Activated T-helper 1 cell treated with anti-CD3 and anti-CD28 coated beads, Interleukin-12 subunit alpha, Interleukin-12 subunit beta, Interleukin-2, Interleukin-4 antibody, amounts not matched to agents 30 ng/mL and 10 ng/mL and 1 ng/mL, durations not matched to agents 14 hours and 24 hours and 36 hours (primary cell): ENCODE data around the gene UROC1. TPM values are rescaled to one million over a fixed set of nuclear protein-coding genes. Genes with fewer than 3 reads are reported as not detected.

ENCODE experiments used
- DNase-seq: peaks from one replicate; pipeline ENCODE4 v3.0.0; 2021; ENCODE audit warnings: low spot score
- H3K27ac Mint-ChIP-seq: one replicate; pipeline ENCODE4 v1.8.0; 2021; ENCODE audit warnings: mild to moderate bottlenecking, mixed read lengths
- H3K27me3 Mint-ChIP-seq: one replicate; pipeline ENCODE4 v1.8.0; 2022; ENCODE audit warnings: mild to moderate bottlenecking, moderate library complexity, mixed read lengths; ENCODE audit not compliant: insufficient read depth
- H3K36me3 Mint-ChIP-seq: one replicate; pipeline ENCODE4 v1.8.0; 2021; ENCODE audit warnings: low read depth, mixed read lengths
- H3K4me1 Mint-ChIP-seq: one replicate; pipeline ENCODE4 v1.8.0; 2021; ENCODE audit warnings: low read depth, mixed read lengths
- H3K4me3 Mint-ChIP-seq: one replicate; pipeline ENCODE4 v1.8.0; 2021; ENCODE audit warnings: mild to moderate bottlenecking, moderate library complexity, mixed read lengths
- H3K9me3 Mint-ChIP-seq: one replicate; pipeline ENCODE4 v1.8.0; 2021; ENCODE audit warnings: mixed read lengths
- intact Hi-C: fragments of 100-400 bp; cut with micrococcal nuclease; formaldehyde crosslinking; loops from one replicate; pipeline ENCODE4 v1.15.1; 2024
- total RNA-seq: library from RNA; stranded (reverse); gene quantifications from 2 replicates; pipeline ENCODE4 v1.2.3, GENCODE V29; 2022

The UROC1 gene
- total RNA-seq, 1 donor from 2014 or later: not detected

DNA sequence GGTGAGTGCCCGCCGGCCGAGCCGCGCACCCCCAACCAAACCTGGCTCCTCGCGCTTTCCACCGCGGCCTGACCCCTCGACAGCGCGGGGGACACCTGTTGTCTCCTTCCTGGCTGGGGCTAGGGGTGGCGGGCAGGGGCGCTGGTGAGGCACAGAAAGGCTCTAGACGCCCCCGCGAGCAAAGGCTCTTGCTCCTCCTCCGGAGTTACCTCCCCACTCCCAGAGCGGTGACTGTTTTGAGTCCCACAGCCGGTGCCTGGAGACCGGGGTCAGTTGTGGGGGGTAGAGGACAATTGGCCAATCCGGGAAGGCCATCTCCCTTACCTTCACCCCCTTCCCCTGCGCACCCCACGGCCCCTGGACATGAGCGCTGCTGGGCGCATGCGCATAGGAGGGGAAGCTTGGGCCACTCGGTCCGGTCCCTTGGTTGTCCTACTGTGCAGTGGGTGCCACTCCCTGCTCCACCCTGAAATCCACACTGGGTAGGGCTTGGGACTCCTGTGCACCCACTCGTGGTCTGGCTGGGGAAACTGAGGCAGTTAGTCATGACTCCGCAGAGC lies 6.9 kb upstream of the UROC1 start:
- intact Hi-C loops: loop anchor here (2.0 kb wide), 1 partner anchor 130 kb away; the partner anchor contains the start of gene TXNRD3
- no peaks in the 10 kb centered on the region for H3K9me3 Mint-ChIP-seq

DNA sequence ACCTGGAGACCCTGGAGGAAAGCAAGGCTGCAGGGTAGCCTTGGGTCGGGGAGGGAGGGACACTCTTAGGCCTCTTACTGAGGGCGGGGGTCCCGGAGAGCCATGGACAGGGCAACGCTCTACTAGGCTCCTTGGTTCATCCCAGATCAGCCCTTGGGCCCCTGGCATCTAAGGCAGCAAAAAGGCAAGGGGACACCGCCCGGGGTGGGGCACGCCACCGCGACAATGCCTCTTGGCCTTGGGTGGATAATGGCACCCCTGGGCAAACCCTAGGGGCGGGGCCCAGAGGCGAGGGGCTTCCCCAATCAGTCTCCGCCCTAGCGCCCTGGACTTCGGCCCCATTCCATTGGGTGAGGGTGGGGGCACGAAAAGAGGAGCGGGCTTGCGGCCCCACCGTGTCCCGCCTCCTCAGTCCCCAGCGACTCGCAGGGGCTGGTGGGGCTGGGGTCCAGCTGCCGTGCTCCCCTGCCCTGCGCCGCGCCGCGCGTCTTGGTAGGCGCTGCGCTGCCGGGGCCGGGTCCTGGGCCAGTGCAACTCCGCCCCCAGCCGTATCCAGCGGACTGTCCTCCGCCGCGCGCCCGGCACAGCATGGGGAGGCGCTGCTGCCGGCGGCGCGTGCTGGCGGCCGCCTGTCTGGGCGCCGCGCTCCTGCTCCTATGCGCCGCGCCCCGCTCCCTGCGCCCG lies 6.3 kb upstream of the UROC1 start, which contains the start of gene CHST13:
Gene CHST13 (plus strand): TSS at position 411 of the 684 bp plus-strand sequence. CDS start 178 bp downstream, at position 589.
- Mint-ChIP-seq H3K4me1 (no peaks in the 10 kb centered on the region), H3K4me3 (no peak within 1 kb of the TSS), H3K9me3 (no peaks in the 10 kb centered on the region), H3K36me3 (no peaks in the 10 kb centered on the region), H3K27ac (no peak within 1 kb of the TSS), H3K27me3 (peaks cover 33% of the 10 kb centered on the region)
- intact Hi-C loops: loop anchor here (1.0 to 2.0 kb wide), 4 partner anchors 83 to 1021 kb away; partner anchors contain the start of gene TXNRD3
- no peak for DNase-seq

More for the DNA sequence above, 6.9 kb upstream of the UROC1 start:
- no peak for DNase-seq
- Mint-ChIP-seq H3K36me3 (no peaks in the 10 kb centered on the region), H3K4me3 (no peak overlapping the region), H3K4me1 (no peaks in the 10 kb centered on the region), H3K27ac (no peak overlapping the region), H3K27me3 (peaks cover 33% of the 10 kb centered on the region)

- Mint-ChIP-seq H3K4me3 (no peak overlapping the region), H3K36me3 (no peaks in the 10 kb centered on the region), H3K9me3 (no peaks in the 10 kb centered on the region), H3K27me3 (peaks cover 33% of the 10 kb centered on the region), H3K4me1 (no peaks in the 10 kb centered on the region), H3K27ac (no peak overlapping the region)
- peak; percentile 11 for DNase-seq
- intact Hi-C loops: loop anchor here (2.0 kb wide), 2 partner anchors 932 to 1022 kb away; no protein-coding TSS in a partner anchor
These were observed 4.8 kb upstream of the UROC1 start for GRCh38 chr3:126522363-126522788.

DNA sequence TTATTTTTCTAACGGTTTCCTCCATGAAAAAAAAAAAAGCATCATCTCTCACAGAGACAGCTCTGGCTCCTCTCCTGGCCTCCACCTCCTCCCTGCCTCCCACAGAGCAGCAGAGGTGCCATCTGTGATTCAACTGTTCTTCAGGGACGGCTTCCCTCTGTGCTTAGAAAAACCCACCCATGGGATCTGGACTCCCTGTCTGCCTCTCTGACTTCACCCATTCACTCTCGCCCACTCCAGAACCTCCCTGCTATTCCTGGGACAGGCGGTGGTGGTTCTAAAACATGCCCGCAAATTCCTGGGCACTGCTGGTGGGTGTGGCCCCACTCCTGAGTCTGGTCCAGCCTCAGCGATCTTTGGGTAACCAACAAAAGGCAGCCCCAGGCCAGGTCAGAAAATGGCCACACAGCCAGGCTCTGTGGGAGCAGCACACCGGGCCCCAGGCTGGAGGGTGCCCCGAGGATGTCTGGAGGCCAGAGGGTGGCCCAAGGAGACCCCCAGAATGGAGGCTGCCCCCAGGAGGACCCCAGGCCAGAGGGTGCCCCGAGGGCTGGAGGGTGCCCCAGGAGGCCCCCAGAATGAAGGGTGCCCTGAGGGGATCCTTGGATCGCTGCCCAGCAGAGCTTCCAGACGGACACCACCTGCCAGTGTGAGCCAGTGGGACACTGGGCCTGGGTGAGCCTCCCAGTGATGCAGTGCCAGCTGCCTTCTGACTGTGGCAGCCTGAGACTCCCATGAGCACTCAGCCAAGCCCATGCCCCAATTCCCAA lies 3.7 kb upstream of the UROC1 start:
- H3K36me3 Mint-ChIP-seq: no peaks in the 10 kb centered on the region
- H3K4me3 Mint-ChIP-seq: no peak overlapping the region

GRCh38 chr3:126519506-126520455 lies 2.2 kb upstream of the UROC1 start:
- peaks cover 21% of the 10 kb centered on the region for H3K27me3 Mint-ChIP-seq
- no peaks in the 10 kb centered on the region for H3K9me3 Mint-ChIP-seq
- DNase-seq: no peak
- H3K4me3 Mint-ChIP-seq: no peak overlapping the region
- no peaks in the 10 kb centered on the region for H3K36me3 Mint-ChIP-seq
- H3K4me1 Mint-ChIP-seq: no peaks in the 10 kb centered on the region
- intact Hi-C loops: no loop called here
- H3K27ac Mint-ChIP-seq: no peak overlapping the region

More for the DNA sequence above, 3.7 kb upstream of the UROC1 start:
- H3K27ac Mint-ChIP-seq: no peak overlapping the region
- H3K4me1 Mint-ChIP-seq: no peaks in the 10 kb centered on the region
- no peak for DNase-seq
- intact Hi-C loops: no loop called here
- peaks cover 33% of the 10 kb centered on the region for H3K27me3 Mint-ChIP-seq
- H3K9me3 Mint-ChIP-seq: no peaks in the 10 kb centered on the region

DNA sequence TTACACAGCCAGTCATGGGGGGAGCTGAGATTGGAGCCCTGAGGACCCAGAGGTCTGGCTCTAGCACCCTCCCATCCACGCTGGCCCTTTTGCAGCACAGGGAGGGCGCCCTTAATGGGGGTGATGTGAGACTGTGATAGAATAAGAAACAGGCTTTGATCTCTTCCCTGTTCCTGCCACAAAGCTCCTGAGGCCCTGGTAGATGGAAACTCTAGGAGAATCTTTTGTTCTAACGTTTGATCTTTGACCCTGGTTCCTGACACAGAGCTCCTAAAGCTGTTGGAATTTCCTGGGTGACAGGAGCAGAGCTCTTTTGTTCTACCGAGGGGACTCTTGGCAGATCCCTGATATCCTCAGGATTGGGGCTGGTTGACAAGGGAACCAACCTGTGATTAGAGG lies 1.2 kb upstream of the UROC1 start:
- H3K27ac Mint-ChIP-seq: no peak overlapping the region
- no peaks in the 10 kb centered on the region for H3K4me1 Mint-ChIP-seq
- H3K36me3 Mint-ChIP-seq: no peaks in the 10 kb centered on the region
- intact Hi-C loops: no loop called here
- no peak overlapping the region for H3K4me3 Mint-ChIP-seq
- H3K27me3 Mint-ChIP-seq: peaks cover 17% of the 10 kb centered on the region
- DNase-seq: no peak
- H3K9me3 Mint-ChIP-seq: no peaks in the 10 kb centered on the region

- intact Hi-C loops: no loop called here
- H3K27ac Mint-ChIP-seq: no peak overlapping the region
- DNase-seq: no peak
- no peaks in the 10 kb centered on the region for H3K9me3 Mint-ChIP-seq
- no peaks in the 10 kb centered on the region for H3K36me3 Mint-ChIP-seq
- H3K27me3 Mint-ChIP-seq: peaks cover 11% of the 10 kb centered on the region
- no peak overlapping the region for H3K4me3 Mint-ChIP-seq
- H3K4me1 Mint-ChIP-seq: no peaks in the 10 kb centered on the region
These were observed 609 bp upstream of the UROC1 start for GRCh38 chr3:126517986-126518778.

DNA sequence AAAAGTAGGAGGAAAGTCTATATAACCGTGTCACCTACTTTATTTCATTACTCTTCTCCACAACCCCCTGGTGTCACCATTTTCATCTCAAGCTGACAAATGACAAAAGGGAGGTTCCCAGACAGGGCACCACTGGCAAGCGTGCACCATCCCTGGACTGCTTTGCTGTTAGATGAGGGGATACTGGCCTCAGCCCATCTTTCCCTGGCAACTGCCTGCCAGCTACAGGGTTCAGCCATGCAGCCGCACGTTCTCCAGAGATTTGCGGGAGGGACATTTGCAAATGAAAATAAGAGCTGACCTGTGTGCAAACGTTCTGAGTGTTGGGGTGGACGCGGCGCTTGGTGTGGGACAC lies 660 bp downstream of the UROC1 start:
- no peaks in the 10 kb centered on the region for H3K36me3 Mint-ChIP-seq
- intact Hi-C loops: no loop called here
- H3K9me3 Mint-ChIP-seq: no peaks in the 10 kb centered on the region
- H3K4me3 Mint-ChIP-seq: no peak overlapping the region
- H3K27ac Mint-ChIP-seq: no peak overlapping the region
- H3K4me1 Mint-ChIP-seq: no peaks in the 10 kb centered on the region
- H3K27me3 Mint-ChIP-seq: no peaks in the 10 kb centered on the region
- DNase-seq: no peak

GRCh38 chr3:126516152-126516935 lies 1.2 kb downstream of the UROC1 start:
- Mint-ChIP-seq H3K27ac (no peak overlapping the region), H3K4me1 (no peaks in the 10 kb centered on the region), H3K4me3 (no peak overlapping the region), H3K36me3 (no peaks in the 10 kb centered on the region), H3K27me3 (no peaks in the 10 kb centered on the region), H3K9me3 (no peaks in the 10 kb centered on the region)
- DNase-seq: no peak
- intact Hi-C loops: no loop called here

DNA sequence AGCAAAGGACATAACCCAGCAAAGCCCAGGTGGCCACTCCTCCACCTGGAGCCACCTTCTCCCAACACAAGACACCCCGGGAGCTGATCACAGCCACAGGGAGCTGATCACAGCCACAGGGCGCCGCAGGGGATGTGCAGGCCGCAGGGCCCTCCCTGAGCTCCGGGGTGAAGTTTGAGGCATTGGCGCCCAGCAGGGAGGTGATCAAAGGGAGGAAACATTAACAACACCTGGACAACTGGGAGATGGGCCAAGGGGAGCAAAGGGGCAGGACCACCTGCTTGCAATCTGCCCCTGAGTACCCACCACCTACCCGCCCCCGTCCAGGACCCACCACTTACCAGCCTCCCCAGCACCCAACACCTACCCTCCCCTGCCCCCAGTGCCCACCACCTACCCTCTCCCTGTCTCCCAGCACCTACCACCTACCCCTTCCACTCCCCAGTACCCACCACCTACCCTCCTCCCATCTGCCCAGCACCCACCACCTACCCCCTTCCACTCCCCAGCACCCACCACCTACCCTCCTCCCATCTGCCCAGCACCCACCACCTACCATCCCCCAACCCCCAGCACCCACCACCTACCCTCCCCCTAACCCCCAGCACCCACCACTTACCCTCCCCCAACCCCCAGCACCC lies 2.4 kb downstream of the UROC1 start:
- H3K27me3 Mint-ChIP-seq: no peaks in the 10 kb centered on the region
- intact Hi-C loops: no loop called here
- no peak overlapping the region for H3K4me3 Mint-ChIP-seq
- H3K27ac Mint-ChIP-seq: no peak overlapping the region
- H3K9me3 Mint-ChIP-seq: no peaks in the 10 kb centered on the region
- no peaks in the 10 kb centered on the region for H3K4me1 Mint-ChIP-seq
- no peak for DNase-seq
- no peaks in the 10 kb centered on the region for H3K36me3 Mint-ChIP-seq

DNA sequence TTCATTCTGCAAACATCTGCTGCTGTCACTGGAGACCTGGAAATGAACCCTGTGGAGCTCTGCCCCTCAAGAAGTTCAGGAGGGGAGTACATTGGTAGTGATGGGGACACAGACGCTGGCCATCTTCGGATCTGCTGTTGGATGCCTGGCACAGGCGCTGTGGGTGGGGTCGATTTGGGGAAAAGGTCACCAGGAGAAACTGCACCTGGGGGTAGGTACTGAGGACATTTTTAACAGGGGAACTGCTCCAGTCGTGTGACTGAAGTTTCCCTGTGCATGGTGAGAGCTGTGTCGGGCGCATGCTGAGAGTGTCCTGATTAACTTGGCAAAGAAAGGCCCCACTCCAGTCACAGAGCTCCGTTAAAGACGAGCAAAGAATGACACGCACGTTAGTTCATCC lies 3.4 kb downstream of the UROC1 start:
- Mint-ChIP-seq H3K27me3 (no peaks in the 10 kb centered on the region), H3K4me1 (no peaks in the 10 kb centered on the region), H3K9me3 (no peaks in the 10 kb centered on the region), H3K36me3 (no peaks in the 10 kb centered on the region), H3K4me3 (no peak overlapping the region), H3K27ac (no peak overlapping the region)
- intact Hi-C loops: no loop called here
- DNase-seq: no peak
